Chondrocyte (in vitro differentiated cells): ENCODE data around the gene CCDC148. TPM values are rescaled to one million over a fixed set of nuclear protein-coding genes. Genes with fewer than 3 reads are reported as not detected.
"Not testable (repeated sequence)": the region's sequence is repeated elsewhere in the genome, so short reads cannot be mapped to it uniquely, and the experiment has no call there.

Experiments
- DNase-seq: peaks from one replicate; pipeline ENCODE4 v3.0.0; 2021; ENCODE audit warnings: mixed read lengths, low spot score
- H3K27ac Mint-ChIP-seq: one replicate; pipeline ENCODE4 v1.8.0; 2021; ENCODE audit warnings: mild to moderate bottlenecking, moderate library complexity, mixed read lengths; ENCODE audit not compliant: unreplicated experiment
- H3K27me3 Mint-ChIP-seq: 2 replicates; pipeline ENCODE4 v1.8.0; 2021; ENCODE audit warnings: low read depth, mixed read lengths
- H3K36me3 Mint-ChIP-seq: 2 replicates; pipeline ENCODE4 v1.8.0; 2021; ENCODE audit warnings: low read depth, mixed read lengths
- H3K4me1 Mint-ChIP-seq: 2 replicates; pipeline ENCODE4 v1.8.0; 2021; ENCODE audit warnings: low read depth, mild to moderate bottlenecking, mixed read lengths
- H3K4me3 Mint-ChIP-seq: one replicate; pipeline ENCODE4 v1.8.0; 2021; ENCODE audit warnings: mild to moderate bottlenecking, moderate library complexity, mixed read lengths; ENCODE audit not compliant: unreplicated experiment
- H3K9me3 Mint-ChIP-seq: 2 replicates; pipeline ENCODE4 v1.8.0; 2021; ENCODE audit warnings: low read depth, mixed read lengths
- total RNA-seq: library from RNA; stranded (reverse); gene quantifications from 3 replicates; pipeline ENCODE4 v1.2.1, GENCODE V29; 2021
- TF ChIP-seq, protein P1 (sequence below): fragments of 200-600 bp; sonication (generic); IDR thresholded peaks from 2 replicates; pipeline ENCODE4 v1.5.0; 2021; ENCODE audit warnings: antibody characterized with exemption, mild to moderate bottlenecking, moderate library complexity

Gene CCDC148
- total RNA-seq, 1 donor from 2014 or later: 0.52 TPM

- peaks cover 49% of the 10 kb centered on the region for H3K4me1 Mint-ChIP-seq
Observed at GRCh38 chr2:158482594-158482993, 26.0 kb upstream of the CCDC148 start.

GRCh38 chr2:158481116-158481515, 24.6 kb upstream of the CCDC148 start:
- no peak overlapping the region for H3K4me3 Mint-ChIP-seq
- H3K4me1 Mint-ChIP-seq: peaks cover 41% of the 10 kb centered on the region
- no peaks in the 10 kb centered on the region for H3K9me3 Mint-ChIP-seq
- no peaks in the 10 kb centered on the region for H3K36me3 Mint-ChIP-seq
- no peak overlapping the region for H3K27ac Mint-ChIP-seq
- no peak for DNase-seq
- H3K27me3 Mint-ChIP-seq: no peaks in the 10 kb centered on the region
- TF ChIP-seq, protein P1, sequence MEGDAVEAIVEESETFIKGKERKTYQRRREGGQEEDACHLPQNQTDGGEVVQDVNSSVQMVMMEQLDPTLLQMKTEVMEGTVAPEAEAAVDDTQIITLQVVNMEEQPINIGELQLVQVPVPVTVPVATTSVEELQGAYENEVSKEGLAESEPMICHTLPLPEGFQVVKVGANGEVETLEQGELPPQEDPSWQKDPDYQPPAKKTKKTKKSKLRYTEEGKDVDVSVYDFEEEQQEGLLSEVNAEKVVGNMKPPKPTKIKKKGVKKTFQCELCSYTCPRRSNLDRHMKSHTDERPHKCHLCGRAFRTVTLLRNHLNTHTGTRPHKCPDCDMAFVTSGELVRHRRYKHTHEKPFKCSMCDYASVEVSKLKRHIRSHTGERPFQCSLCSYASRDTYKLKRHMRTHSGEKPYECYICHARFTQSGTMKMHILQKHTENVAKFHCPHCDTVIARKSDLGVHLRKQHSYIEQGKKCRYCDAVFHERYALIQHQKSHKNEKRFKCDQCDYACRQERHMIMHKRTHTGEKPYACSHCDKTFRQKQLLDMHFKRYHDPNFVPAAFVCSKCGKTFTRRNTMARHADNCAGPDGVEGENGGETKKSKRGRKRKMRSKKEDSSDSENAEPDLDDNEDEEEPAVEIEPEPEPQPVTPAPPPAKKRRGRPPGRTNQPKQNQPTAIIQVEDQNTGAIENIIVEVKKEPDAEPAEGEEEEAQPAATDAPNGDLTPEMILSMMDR: no peak

More at GRCh38 chr2:158482594-158482993, 26.0 kb upstream of the CCDC148 start:
- no peaks in the 10 kb centered on the region for H3K9me3 Mint-ChIP-seq
- no peak overlapping the region for H3K4me3 Mint-ChIP-seq
- no peak for DNase-seq
- peak overlapping the region; percentile 71 for H3K27ac Mint-ChIP-seq
- H3K27me3 Mint-ChIP-seq: no peaks in the 10 kb centered on the region
- TF ChIP-seq, protein P1: no peak
- no peaks in the 10 kb centered on the region for H3K36me3 Mint-ChIP-seq

GRCh38 chr2:158478816-158479215, 22.3 kb upstream of the CCDC148 start:
- no peaks in the 10 kb centered on the region for H3K27me3 Mint-ChIP-seq
- no peak overlapping the region for H3K27ac Mint-ChIP-seq
- no peak overlapping the region for H3K4me3 Mint-ChIP-seq
- TF ChIP-seq, protein P1: no peak
- H3K9me3 Mint-ChIP-seq: no peaks in the 10 kb centered on the region
- DNase-seq: no peak
- peaks cover 45% of the 10 kb centered on the region for H3K4me1 Mint-ChIP-seq
- H3K36me3 Mint-ChIP-seq: peaks cover 2% of the 10 kb centered on the region

DNA sequence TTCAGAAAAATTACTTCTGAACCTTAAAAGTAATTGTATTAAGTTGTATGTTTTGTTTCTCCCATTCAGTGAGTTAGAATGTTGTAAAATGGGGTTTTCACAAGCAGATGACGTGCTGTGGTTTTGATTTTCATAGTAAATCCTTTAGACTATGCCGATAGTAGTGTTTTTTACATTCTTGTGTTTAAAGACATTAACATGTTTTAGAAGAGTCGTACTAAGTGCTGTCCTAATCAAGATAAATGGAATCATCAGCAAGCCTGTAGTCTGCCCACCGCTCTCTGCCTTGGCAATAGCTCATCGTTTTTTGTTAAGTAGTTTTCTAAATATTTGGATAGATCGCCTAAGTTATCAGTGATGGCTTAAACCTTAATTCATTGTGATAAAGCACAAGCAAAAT, 21.7 kb upstream of the CCDC148 start:
- Mint-ChIP-seq H3K9me3 (no peaks in the 10 kb centered on the region), H3K27me3 (no peaks in the 10 kb centered on the region), H3K4me1 (peaks cover 43% of the 10 kb centered on the region), H3K4me3 (no peak overlapping the region), H3K27ac (peak overlapping the region; percentile 29), H3K36me3 (peaks cover 2% of the 10 kb centered on the region)
- TF ChIP-seq, protein P1: no peak
- DNase-seq: no peak

GRCh38 chr2:158477202-158477601, 20.6 kb upstream of the CCDC148 start:
- DNase-seq: no peak
- Mint-ChIP-seq H3K27me3 (no peaks in the 10 kb centered on the region), H3K36me3 (peaks cover 5% of the 10 kb centered on the region), H3K27ac (no peak overlapping the region), H3K4me3 (no peak overlapping the region), H3K4me1 (peaks cover 33% of the 10 kb centered on the region), H3K9me3 (peaks cover 5% of the 10 kb centered on the region)
- TF ChIP-seq, protein P1: no peak

DNA sequence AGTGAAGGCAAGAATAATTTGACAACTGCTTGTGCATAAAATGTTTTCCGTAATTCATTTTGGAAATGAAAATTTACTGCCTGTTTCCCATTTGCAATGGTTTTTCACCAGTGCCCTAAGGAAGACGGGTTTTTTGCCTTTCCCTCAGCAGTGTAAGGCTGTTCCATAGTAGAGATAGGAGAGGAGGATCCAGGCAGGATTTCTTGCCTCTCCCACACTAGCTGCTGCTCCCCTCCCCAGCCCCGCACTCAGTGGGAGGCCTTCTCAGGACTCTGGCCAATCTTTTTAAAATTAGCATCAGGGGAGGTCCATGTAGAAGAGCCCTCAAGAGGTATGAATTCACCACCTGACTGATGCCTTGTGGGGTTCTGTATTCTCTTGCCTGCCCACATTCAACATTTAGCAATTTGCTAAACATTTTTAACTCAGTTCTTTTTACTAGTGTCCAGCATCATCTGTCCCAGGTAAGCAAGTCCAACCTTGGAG, 18.0 kb upstream of the CCDC148 start:
- peaks cover 16% of the 10 kb centered on the region for H3K36me3 Mint-ChIP-seq
- not testable (repeated sequence) for DNase-seq, H3K4me3 Mint-ChIP-seq, H3K27me3 Mint-ChIP-seq, H3K9me3 Mint-ChIP-seq, H3K27ac Mint-ChIP-seq
- H3K4me1 Mint-ChIP-seq: peaks cover 25% of the 10 kb centered on the region
